Measurements from ENCODE around the gene XYLT1.

GRCh38 chr16:17293813-17294558, 176.8 kb downstream of the XYLT1 start:
- TF ChIP-seq TAF1 (IDR thresholded peaks at IDR 0.05; ENCODE audit: low read depth, low read length) (no peak), SAP30 (IDR thresholded peaks at IDR 0.05; ENCODE audit: insufficient read depth, insufficient replicate concordance, low read length) (no peak)

Measured in H1 (cell line).